H1 (cell line): Measurements from ENCODE around the gene CYP1B1.
"Not testable (repeated sequence)": the region's sequence is repeated elsewhere in the genome, so short reads cannot be mapped to it uniquely, and the experiment has no call there.

Experiments
- BCL11A ChIP-seq, 2 experiments: IDR thresholded peaks; one replicate each; pipeline ENCODE4 v1.6.1; 2011; ENCODE audit warnings: low read depth in 2 of 2, low read length in 2 of 2, mild to moderate bottlenecking in 2 of 2
- CBX5 ChIP-seq: fragments of 300-800, 300-1000 bp; sonication (generic); IDR thresholded peaks from 2 replicates; pipeline ENCODE4 v1.7.1; 2016; ENCODE audit warnings: antibody characterized with exemption, low read length, low read depth
- CREB1 ChIP-seq: IDR thresholded peaks from 2 replicates; pipeline ENCODE4 v1.6.1; 2012; ENCODE audit warnings: inconsistent platforms
- EGR1 ChIP-seq: IDR thresholded peaks from 2 replicates; pipeline ENCODE4 v1.6.1; 2011; ENCODE audit warnings: low read depth, low read length, borderline replicate concordance
- EZH2 ChIP-seq: fragments of 200-600 bp; sonication (generic); IDR thresholded peaks from 2 replicates; pipeline ENCODE4 v1.7.1; 2012; ENCODE audit warnings: low read depth, mild to moderate bottlenecking, moderate library complexity, low read length, inconsistent platforms; ENCODE audit not compliant: severe bottlenecking
- HDAC2 ChIP-seq, 2 experiments: fragments of 300-600 bp in 1 of 2; sonication (generic) in 1 of 2; IDR thresholded peaks; 2 replicates each; pipeline ENCODE4 v1.6.1; 2011 to 2012; ENCODE audit warnings: low read depth in 2 of 2, low read length in 2 of 2, mild to moderate bottlenecking in 2 of 2, moderate library complexity in 2 of 2, borderline replicate concordance in 1 of 2, inconsistent platforms in 1 of 2
- KDM5A ChIP-seq: fragments of 200-600 bp; IDR thresholded peaks from 2 replicates; pipeline ENCODE4 v1.7.1; 2012; ENCODE audit warnings: mild to moderate bottlenecking, low read length, inconsistent platforms, mixed read lengths
- POLR2A ChIP-seq, 2 experiments: IDR thresholded peaks; 1 replicate in 1 of 2; 2 replicates in 1 of 2; pipeline ENCODE4 v1.6.1; 2011; ENCODE audit warnings: low read depth in 2 of 2, low read length in 2 of 2, mild to moderate bottlenecking in 2 of 2; ENCODE audit errors: control extremely low read depth in 1 of 2
- POLR2AphosphoS5 ChIP-seq: IDR thresholded peaks from 2 replicates; pipeline ENCODE4 v1.6.1; 2011; ENCODE audit warnings: low read depth, low read length
- RNF2 ChIP-seq: fragments of 200-900, 300-1000 bp; sonication (generic); IDR thresholded peaks from 2 replicates; pipeline ENCODE4 v1.7.1; 2016; ENCODE audit warnings: borderline replicate concordance, low read depth, mild to moderate bottlenecking, antibody characterized with exemption, low read length; ENCODE audit not compliant: poor library complexity, severe bottlenecking; ENCODE audit errors: missing control alignments
- SRF ChIP-seq: IDR thresholded peaks from 2 replicates; pipeline ENCODE4 v1.6.1; 2011; ENCODE audit warnings: mild to moderate bottlenecking, low read depth, low read length, moderate library complexity
- TAF1 ChIP-seq: IDR thresholded peaks from 2 replicates; pipeline ENCODE4 v1.6.1; 2011; ENCODE audit warnings: mild to moderate bottlenecking, low read depth, low read length
- TF ChIP-seq, protein P1 (sequence below), 3 experiments: IDR thresholded peaks; 1 replicate in 2 of 3; 2 replicates in 1 of 3; pipeline versions ENCODE4 v1.5.1 to v1.6.1; 2011; ENCODE audit warnings: low read length in 3 of 3, mild to moderate bottlenecking in 3 of 3, inconsistent platforms in 2 of 3, low read depth in 1 of 3, moderate library complexity in 1 of 3; ENCODE audit not compliant: insufficient read depth in 1 of 3; ENCODE audit errors: control extremely low read depth in 1 of 3

DNA sequence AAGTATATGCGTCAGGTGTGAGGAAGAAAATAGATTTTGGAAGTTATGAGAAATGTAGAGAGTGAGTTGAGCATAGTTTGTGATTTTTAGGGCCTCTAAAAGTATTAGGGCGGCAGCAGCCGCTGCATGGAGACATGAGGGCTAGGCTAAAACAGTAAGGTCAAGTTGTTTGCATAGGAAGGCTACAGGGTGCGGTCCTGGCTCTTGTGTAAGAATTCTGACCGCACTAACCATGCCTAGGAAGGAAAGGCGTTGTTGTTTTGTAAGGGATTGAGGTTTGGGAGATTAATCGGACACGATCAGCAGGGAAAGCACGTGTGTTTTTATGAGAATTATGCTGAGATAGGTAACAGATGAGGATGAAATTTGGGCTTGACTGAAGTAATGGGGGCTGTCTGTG, 6.8 kb upstream of the CYP1B1 start:
- TF ChIP-seq EGR1; BCL11A (IDR thresholded peaks at IDR 0.05; ENCODE audit: low read depth in 2 of 2, low read length in 2 of 2); POLR2AphosphoS5; CBX5; EZH2; CREB1; POLR2A (IDR thresholded peaks at IDR 0.05; ENCODE audit: control extremely low read depth in 1 of 2, low read depth in 2 of 2, low read length in 2 of 2); HDAC2 (IDR thresholded peaks at IDR 0.05; ENCODE audit: borderline replicate concordance in 1 of 2, low read depth in 2 of 2, low read length in 2 of 2); TAF1; RNF2; KDM5A; SRF: not testable (repeated sequence)
- TF ChIP-seq, protein P1, sequence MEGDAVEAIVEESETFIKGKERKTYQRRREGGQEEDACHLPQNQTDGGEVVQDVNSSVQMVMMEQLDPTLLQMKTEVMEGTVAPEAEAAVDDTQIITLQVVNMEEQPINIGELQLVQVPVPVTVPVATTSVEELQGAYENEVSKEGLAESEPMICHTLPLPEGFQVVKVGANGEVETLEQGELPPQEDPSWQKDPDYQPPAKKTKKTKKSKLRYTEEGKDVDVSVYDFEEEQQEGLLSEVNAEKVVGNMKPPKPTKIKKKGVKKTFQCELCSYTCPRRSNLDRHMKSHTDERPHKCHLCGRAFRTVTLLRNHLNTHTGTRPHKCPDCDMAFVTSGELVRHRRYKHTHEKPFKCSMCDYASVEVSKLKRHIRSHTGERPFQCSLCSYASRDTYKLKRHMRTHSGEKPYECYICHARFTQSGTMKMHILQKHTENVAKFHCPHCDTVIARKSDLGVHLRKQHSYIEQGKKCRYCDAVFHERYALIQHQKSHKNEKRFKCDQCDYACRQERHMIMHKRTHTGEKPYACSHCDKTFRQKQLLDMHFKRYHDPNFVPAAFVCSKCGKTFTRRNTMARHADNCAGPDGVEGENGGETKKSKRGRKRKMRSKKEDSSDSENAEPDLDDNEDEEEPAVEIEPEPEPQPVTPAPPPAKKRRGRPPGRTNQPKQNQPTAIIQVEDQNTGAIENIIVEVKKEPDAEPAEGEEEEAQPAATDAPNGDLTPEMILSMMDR (IDR thresholded peaks at IDR 0.05; ENCODE audit: control extremely low read depth in 1 of 3, insufficient read depth in 1 of 3, low read depth in 1 of 3, low read length in 3 of 3): not testable (repeated sequence)
